LNCAP (cell line): ENCODE data around the gene DPP6.

Experiments
- TF ChIP-seq, protein P1 (sequence below): fragments of 450-650 bp; IDR thresholded peaks from 2 replicates; pipeline ENCODE4 v1.5.1; 2017; ENCODE audit warnings: mild to moderate bottlenecking

Gene DPP6

DNA sequence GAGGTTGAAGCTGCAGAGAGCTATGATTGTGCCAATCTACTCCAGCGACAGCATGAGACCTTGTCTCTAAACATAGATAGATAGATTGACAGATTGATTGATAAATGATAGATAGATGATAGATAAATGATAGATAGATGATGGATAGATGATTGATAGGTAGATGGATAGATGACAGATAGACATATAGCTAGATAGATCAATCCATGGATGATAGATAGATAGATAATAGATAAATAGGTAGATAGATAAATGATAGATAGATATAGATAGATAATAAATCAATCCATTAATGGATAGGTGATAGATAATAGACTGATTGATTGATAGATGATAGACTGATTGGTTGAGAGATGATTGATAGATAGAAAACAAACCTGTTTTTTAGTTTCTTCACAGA is 601.1 kb downstream of the DPP6 start:
- TF ChIP-seq, protein P1, sequence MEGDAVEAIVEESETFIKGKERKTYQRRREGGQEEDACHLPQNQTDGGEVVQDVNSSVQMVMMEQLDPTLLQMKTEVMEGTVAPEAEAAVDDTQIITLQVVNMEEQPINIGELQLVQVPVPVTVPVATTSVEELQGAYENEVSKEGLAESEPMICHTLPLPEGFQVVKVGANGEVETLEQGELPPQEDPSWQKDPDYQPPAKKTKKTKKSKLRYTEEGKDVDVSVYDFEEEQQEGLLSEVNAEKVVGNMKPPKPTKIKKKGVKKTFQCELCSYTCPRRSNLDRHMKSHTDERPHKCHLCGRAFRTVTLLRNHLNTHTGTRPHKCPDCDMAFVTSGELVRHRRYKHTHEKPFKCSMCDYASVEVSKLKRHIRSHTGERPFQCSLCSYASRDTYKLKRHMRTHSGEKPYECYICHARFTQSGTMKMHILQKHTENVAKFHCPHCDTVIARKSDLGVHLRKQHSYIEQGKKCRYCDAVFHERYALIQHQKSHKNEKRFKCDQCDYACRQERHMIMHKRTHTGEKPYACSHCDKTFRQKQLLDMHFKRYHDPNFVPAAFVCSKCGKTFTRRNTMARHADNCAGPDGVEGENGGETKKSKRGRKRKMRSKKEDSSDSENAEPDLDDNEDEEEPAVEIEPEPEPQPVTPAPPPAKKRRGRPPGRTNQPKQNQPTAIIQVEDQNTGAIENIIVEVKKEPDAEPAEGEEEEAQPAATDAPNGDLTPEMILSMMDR = no peak

DNA sequence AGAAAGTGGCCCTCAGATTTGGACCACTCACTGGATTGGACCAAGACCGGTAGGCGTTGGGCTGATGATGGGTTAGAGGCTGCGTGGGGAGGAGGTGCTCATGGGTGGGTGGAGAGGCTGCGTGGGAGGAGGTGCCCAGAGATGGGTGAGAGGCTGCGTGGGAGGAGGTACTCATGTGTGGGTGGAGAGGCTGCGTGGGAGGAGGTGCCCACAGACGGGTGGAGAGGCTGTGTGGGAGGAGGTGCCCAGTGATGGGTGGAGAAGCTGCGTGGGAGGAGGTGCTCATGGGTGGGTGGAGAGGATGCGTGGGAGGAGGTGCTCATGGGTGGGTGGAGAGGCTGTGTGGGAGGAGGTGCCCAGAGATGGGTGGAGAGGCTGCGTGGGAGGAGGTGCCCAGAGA is 604.4 kb downstream of the DPP6 start:
- TF ChIP-seq, protein P1 = no peak

DNA sequence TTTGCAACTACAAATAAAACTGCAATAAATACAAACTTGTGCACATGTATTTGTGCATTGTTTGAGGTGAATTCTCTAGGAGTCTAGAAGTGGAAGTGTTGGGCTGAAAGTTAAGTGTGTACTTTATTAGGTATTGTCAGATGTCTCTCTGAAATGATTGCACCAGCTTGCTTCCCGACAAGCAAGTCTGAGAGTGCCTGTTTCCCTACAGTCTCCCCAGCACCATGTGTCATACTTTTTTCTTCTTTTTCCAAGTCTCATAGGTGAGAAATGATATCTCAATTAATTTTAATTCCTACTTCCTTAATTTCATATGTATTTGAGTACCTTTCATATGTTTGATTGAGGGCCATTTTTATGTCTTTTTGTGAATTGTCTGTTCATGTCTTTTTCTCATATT is 614.6 kb downstream of the DPP6 start:
- TF ChIP-seq, protein P1 = no peak

DNA sequence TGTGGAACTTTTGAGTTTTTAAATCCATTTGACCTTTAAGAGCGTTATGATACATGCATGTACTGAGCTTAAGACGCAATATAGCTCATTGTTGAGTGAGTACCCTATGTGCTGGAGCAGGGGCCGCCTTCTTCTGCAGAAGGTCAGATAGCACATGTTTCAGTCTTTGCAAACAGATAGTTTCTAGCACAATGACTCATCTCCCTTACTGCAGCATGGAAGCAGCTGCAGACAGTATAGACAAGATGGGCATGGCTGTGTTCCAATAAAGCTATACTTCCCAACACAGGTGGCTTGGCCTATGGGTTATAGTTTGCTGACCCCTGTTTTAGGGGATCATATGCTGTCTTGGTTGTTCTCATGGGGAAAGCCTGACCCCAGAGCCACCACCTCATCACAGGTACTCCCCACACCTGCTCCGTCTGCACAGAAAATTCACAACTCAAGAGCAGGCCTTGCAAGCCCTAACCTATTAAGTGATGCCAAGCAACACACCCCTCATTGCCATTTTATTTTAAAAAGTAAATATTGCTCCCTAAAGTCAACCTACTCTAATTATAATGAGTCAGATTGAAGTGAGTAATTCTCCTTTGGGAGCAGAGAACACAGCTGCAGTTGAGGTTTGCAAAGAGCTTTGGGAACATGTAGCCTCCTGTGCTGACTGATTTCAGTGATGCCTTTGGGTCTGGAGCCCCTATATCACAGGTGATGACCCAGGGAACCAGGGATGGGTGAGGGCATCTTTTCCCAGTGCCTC is 620.6 kb downstream of the DPP6 start:
- TF ChIP-seq, protein P1 = no peak

DNA sequence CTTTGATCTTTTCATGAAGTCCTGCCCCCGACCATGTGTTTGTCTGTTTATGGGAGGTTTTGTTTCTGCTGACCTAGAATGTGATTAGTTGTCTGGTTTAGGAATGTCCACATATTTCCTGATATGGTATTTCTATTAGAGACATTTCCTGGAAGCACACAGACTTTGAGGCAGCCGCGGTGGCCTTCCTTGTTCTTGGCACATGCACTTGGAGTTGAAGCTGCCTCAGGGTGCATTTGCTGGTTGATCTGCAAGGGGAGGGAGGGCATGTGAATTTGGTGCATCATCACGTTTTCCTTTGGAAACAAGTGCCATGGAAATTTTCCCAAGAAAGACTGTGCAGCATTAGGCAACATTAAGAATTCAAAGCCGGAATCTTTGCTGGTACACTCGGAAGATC is 622.0 kb downstream of the DPP6 start:
- TF ChIP-seq, protein P1 = no peak

DNA sequence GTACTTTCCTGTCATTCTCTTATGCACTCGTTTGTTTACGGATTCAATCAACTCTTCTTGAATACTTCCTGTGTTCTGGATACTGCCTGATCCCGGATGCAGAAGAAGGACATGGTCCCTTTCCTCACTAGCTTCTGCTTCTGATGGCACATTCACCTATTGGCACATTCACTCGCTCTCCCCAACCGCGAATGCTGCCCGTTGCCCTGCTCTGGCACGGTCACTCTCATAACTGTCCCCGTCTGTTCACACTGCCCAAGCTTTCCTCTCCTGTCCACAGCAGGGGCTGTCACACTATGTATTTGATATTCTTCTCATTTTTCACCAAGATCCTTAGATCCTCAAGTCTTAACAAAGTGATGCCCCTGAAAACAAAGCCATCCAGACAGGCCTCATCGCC is 623.4 kb downstream of the DPP6 start:
- TF ChIP-seq, protein P1 = no peak

DNA sequence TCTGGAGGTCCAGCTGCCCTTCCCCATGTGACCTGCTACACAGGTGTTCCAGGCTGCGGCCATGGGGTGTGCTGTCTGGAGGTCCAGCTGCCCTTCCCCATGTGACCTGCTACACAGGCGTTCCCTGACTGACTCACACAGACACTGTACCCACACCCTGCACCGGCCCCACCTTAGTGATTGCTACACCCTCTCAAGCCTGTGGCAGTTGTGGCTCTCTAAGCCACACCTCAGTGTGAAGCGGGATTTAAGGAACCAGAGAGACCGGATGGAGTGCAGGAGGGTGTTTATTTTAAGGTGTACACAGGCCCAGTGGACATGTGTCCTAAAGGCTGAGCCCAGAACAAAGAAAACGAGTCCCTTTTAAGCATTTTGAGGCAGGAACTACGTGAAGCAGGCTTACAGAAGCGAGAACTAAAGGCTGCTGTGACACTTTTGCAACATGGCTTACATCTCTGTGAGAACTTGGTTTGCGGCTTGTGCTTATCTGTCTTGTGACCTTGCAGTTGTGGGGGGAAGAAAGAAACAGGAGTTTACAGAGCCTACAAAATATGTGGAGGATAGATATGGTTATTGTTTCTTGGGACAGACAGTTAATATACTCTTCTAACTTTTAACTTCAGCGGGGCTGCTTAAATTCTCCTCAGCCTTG is 624.4 kb downstream of the DPP6 start:
- TF ChIP-seq, protein P1 = no peak
